Caco-2 (cell line): ENCODE results near the gene BMAL2. TPM values are rescaled to one million over a fixed set of nuclear protein-coding genes. Genes with fewer than 3 reads are reported as not detected.

Source experiments
- BruUV-seq: library from RNA; stranded (reverse); fragments of 400-500 nt; replicated peaks from 2 replicates; lab custom pipeline; 2021; lab: Mats Ljungman, UMichigan
- CTCF ChIA-PET: fragments of 300-600 bp; sonication (Branson Sonifier 250); formaldehyde crosslinking; loops from one replicate; lab custom pipeline; 2022; ENCODE audit warnings: antibody characterized with exemption; lab: Charles Lee
- POLR2A ChIA-PET: fragments of 300-600 bp; sonication (Branson Sonifier 250); formaldehyde crosslinking; loops from one replicate; lab custom pipeline; 2022; ENCODE audit warnings: antibody characterized with exemption; lab: Charles Lee
- DNase-seq, 2 experiments: peaks; one replicate each; pipeline versions ENCODE4 v3.0.0 to v3.0.0-alpha.2; 2020 to 2022
- H3K27me3 ChIP-seq: replicated peaks from 2 replicates; pipeline ENCODE4 v1.6.0; 2011; ENCODE audit warnings: low read length; ENCODE audit not compliant: control insufficient read depth, insufficient read depth
- H3K36me3 ChIP-seq: 2 replicates; pipeline ENCODE4 v1.5.1; 2011; ENCODE audit warnings: low read length; ENCODE audit not compliant: control insufficient read depth, insufficient read depth
- H3K4me1 ChIP-seq: fragments of 250-450 bp; sonication (Bioruptor Pico); 2 replicates; pipeline ENCODE4 v1.5.1; 2020; ENCODE audit warnings: mild to moderate bottlenecking
- H3K4me3 ChIP-seq: 2 replicates; pipeline ENCODE4 v1.5.1; 2011; ENCODE audit warnings: low read depth, mild to moderate bottlenecking, control low read depth, low read length
- H3K9me3 ChIP-seq: fragments of 250-450 bp; sonication (Bioruptor Pico); 2 replicates; pipeline ENCODE4 v1.5.1; 2020; ENCODE audit warnings: mild to moderate bottlenecking, moderate library complexity
- H3K27ac Mint-ChIP-seq: one replicate; pipeline ENCODE4 v1.8.0; 2022; ENCODE audit warnings: mixed read lengths; ENCODE audit not compliant: unreplicated experiment
- H3K27me3 Mint-ChIP-seq: one replicate; pipeline ENCODE4 v1.8.0; 2022; ENCODE audit warnings: mixed read lengths; ENCODE audit not compliant: insufficient read depth, unreplicated experiment
- H3K36me3 Mint-ChIP-seq: one replicate; pipeline ENCODE4 v1.8.0; 2022; ENCODE audit warnings: mild to moderate bottlenecking, mixed read lengths; ENCODE audit not compliant: insufficient read depth, unreplicated experiment
- H3K4me1 Mint-ChIP-seq: one replicate; pipeline ENCODE4 v1.8.0; 2022; ENCODE audit warnings: low read depth, mixed read lengths; ENCODE audit not compliant: unreplicated experiment
- H3K4me3 Mint-ChIP-seq: one replicate; pipeline ENCODE4 v1.8.0; 2022; ENCODE audit warnings: mild to moderate bottlenecking, moderate library complexity, mixed read lengths; ENCODE audit not compliant: unreplicated experiment
- H3K9me3 Mint-ChIP-seq: one replicate; pipeline ENCODE4 v1.8.0; 2022; ENCODE audit warnings: mixed read lengths; ENCODE audit not compliant: unreplicated experiment
- CTCF ChIP-seq, 2 experiments: fragments of 200-600 bp in 1 of 2; IDR thresholded peaks; 1 replicate in 1 of 2; 2 replicates in 1 of 2; pipeline versions ENCODE4 v1.5.1 to v1.8.0; 2011 to 2022; ENCODE audit warnings: antibody characterized with exemption in 1 of 2, control low read depth in 1 of 2, inconsistent platforms in 1 of 2, low read depth in 1 of 2, low read length in 1 of 2, mild to moderate bottlenecking in 1 of 2, moderate library complexity in 1 of 2; ENCODE audit not compliant: insufficient read depth in 1 of 2, severe bottlenecking in 1 of 2, unreplicated experiment in 1 of 2
- intact Hi-C: fragments of 100-400 bp; cut with micrococcal nuclease; formaldehyde crosslinking; loops from one replicate; pipeline ENCODE4 v1.10.0; 2022; ENCODE audit not compliant: unreplicated experiment
- total RNA-seq: library from RNA; stranded (reverse); gene quantifications from 2 replicates; pipeline ENCODE4 v1.2.3, GENCODE V29; 2022

BMAL2 gene
- total RNA-seq, 1 experiment from 2014 or later: 36.0 TPM

GRCh38 chr12:27361372-27361771, 28.7 kb downstream of the BMAL2 start:
- DNase-seq: no peak
- Mint-ChIP-seq H3K27ac (no peak overlapping the region), H3K9me3 (no peaks in the 10 kb centered on the region), H3K27me3 (no peaks in the 10 kb centered on the region), H3K4me3 (no peak overlapping the region), H3K4me1 (no peaks in the 10 kb centered on the region), H3K36me3 (no peaks in the 10 kb centered on the region)
- no TSS peak for BruUV-seq
- no peaks in the 10 kb centered on the region for H3K9me3 ChIP-seq
- TF ChIP-seq CTCF (IDR thresholded peaks at IDR 0.05; ENCODE audit: insufficient read depth in 1 of 2, low read depth in 1 of 2, low read length in 1 of 2, severe bottlenecking in 1 of 2, unreplicated experiment in 1 of 2): no peak
- intact Hi-C loops: no loop called here
- ChIA-PET CTCF (no interaction called here), POLR2A (no interaction called here)
- no peaks in the 10 kb centered on the region for H3K27me3 ChIP-seq
- H3K4me3 ChIP-seq: no peak overlapping the region
- no peaks in the 10 kb centered on the region for H3K4me1 ChIP-seq
- no peaks in the 10 kb centered on the region for H3K36me3 ChIP-seq

DNA sequence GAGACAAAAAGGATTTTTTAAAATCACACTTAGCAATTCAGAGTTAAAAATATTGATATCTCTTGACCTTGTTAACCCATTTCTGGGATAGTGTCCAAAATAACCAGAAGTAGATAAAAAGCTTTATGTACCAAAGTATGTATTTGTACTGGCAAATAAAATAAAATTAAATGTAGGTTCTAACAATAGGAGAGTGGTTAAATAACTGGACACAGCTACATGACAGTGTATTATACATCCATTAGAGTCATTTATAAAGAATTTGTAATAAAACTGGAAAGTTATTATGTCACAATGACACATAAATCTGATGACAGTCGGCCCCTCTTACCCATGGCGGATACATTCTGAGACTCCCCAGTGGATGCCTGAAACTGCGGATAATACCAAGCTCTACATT, 34.0 kb downstream of the BMAL2 start:
- Mint-ChIP-seq H3K36me3 (no peaks in the 10 kb centered on the region), H3K4me1 (no peaks in the 10 kb centered on the region), H3K27ac (no peak overlapping the region), H3K9me3 (no peaks in the 10 kb centered on the region), H3K4me3 (no peak overlapping the region), H3K27me3 (no peaks in the 10 kb centered on the region)
- Histone ChIP-seq H3K36me3 (no peaks in the 10 kb centered on the region), H3K9me3 (no peaks in the 10 kb centered on the region), H3K27me3 (no peaks in the 10 kb centered on the region), H3K4me3 (no peak overlapping the region), H3K4me1 (no peaks in the 10 kb centered on the region)
- POLR2A ChIA-PET: no interaction called here
- BruUV-seq: no TSS peak
- no peak for TF ChIP-seq CTCF (IDR thresholded peaks at IDR 0.05; ENCODE audit: insufficient read depth in 1 of 2, low read depth in 1 of 2, low read length in 1 of 2, severe bottlenecking in 1 of 2, unreplicated experiment in 1 of 2)
- DNase-seq: no peak
- intact Hi-C loops: no loop called here
- CTCF ChIA-PET: no interaction called here

DNA sequence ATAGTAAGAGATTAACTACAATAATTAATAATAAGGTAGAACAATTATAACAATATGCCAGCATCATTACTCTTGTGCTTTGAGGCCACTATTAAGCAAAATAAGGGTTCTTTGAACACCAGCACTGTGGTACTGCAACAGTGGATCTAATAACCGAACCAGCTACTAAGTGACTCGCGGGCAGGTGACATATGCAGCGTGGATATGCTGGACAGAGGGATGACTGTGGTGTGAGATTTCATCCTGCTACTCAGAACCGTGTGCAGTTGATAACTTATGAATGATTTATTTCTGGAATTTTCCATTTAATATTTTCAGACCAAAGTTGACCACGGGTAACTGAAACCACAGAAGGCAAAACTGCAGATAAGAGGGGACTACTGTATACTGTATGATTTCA, 34.4 kb downstream of the BMAL2 start:
- TF ChIP-seq CTCF (IDR thresholded peaks at IDR 0.05; ENCODE audit: insufficient read depth in 1 of 2, low read depth in 1 of 2, low read length in 1 of 2, severe bottlenecking in 1 of 2, unreplicated experiment in 1 of 2): no peak
- Mint-ChIP-seq H3K27me3 (no peaks in the 10 kb centered on the region), H3K9me3 (no peaks in the 10 kb centered on the region), H3K36me3 (no peaks in the 10 kb centered on the region), H3K4me3 (no peak overlapping the region), H3K27ac (no peak overlapping the region), H3K4me1 (no peaks in the 10 kb centered on the region)
- Histone ChIP-seq H3K4me1 (no peaks in the 10 kb centered on the region), H3K27me3 (no peaks in the 10 kb centered on the region), H3K36me3 (no peaks in the 10 kb centered on the region), H3K9me3 (no peaks in the 10 kb centered on the region), H3K4me3 (no peak overlapping the region)
- ChIA-PET CTCF (no interaction called here), POLR2A (no interaction called here)
- intact Hi-C loops: no loop called here
- BruUV-seq: no TSS peak
- no peak for DNase-seq
